GM21390 (cell line): ENCODE results near the gene FOXL1.

ENCODE experiments used
- ATAC-seq: cut with Tn5 transposase; IDR thresholded peaks from one replicate; pipeline ENCODE4 v1.9.1; 2021; ENCODE audit not compliant: unreplicated experiment

The FOXL1 gene

GRCh38 chr16:86567701-86568581, 10.4 kb upstream of the FOXL1 start:
- ATAC-seq: no peak

DNA sequence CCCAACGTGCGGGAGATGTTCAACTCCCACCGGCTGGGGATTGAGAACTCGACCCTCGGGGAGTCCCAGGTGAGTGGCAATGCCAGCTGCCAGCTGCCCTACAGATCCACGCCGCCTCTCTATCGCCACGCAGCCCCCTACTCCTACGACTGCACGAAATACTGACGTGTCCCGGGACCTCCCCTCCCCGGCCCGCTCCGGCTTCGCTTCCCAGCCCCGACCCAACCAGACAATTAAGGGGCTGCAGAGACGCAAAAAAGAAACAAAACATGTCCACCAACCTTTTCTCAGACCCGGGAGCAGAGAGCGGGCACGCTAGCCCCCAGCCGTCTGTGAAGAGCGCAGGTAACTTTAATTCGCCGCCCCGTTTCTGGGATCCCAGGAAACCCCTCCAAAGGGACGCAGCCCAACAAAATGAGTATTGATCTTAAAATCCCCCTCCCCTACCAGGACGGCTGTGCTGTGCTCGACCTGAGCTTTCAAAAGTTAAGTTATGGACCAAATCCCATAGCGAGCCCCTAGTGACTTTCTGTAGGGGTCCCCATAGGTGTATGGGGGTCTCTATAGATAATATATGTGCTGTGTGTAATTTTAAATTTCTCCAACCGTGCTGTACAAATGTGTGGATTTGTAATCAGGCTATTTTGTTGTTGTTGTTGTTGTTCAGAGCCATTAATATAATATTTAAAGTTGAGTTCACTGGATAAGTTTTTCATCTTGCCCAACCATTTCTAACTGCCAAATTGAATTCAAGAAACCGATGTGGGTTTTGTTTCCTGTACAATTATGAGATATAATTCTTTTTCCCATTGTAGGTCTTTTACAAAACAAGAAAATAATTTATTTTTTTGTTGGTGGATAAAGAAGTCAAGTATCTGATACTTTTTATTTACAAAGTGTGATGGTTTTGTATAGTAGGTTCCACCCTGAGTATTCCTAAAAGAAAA, 9.4 kb upstream of the FOXL1 start:
- ATAC-seq: no peak

- ATAC-seq: no peak
Observed at GRCh38 chr16:86569701-86570447, 8.5 kb upstream of the FOXL1 start.

DNA sequence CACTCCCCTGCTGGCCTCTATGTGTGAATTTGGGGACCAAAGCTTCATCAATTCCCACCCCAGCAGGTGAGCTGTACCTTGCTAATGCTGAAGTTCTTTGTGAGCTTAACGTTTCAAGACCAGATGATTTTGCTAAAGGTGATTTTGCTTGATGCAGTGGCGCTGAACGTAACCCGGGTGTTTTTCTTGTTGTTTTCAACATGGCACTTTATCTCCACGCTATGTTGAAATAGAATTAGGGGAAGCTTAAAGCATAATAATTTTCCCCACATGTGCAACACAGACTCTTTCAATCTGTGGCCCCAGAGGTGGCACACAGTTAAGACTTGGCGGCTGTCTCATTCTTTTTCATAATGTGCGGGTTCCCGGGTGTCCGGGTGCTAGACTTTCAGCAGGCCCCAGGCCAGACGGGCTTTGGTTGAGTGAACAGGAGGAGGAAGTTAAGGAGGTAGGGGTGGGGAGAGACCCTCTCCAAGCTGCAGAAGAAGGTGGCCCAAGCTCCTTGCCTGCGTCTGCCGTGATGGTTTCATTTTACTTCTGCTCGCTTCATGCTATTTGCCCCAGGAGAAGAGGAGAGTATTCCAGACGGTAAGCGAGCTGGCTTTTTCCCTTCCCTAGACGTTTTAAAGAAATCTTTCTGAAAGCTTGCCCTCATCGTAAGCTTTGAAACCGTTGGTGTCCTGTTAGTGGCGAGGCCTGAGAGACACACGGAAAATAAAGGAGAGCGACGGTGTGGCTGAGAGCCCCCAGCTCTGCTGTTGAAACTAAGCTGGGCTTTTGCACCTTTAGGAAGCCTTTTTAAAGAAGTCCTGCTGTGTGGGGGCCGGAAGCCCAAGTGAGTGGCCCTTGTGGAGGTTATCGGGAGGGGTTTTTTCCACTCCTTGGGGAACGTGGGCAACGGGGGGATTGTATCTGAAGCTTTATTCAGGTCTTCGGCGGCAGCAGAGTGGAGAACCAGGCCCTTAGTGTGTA, 7.5 kb upstream of the FOXL1 start:
- no peak for ATAC-seq

DNA sequence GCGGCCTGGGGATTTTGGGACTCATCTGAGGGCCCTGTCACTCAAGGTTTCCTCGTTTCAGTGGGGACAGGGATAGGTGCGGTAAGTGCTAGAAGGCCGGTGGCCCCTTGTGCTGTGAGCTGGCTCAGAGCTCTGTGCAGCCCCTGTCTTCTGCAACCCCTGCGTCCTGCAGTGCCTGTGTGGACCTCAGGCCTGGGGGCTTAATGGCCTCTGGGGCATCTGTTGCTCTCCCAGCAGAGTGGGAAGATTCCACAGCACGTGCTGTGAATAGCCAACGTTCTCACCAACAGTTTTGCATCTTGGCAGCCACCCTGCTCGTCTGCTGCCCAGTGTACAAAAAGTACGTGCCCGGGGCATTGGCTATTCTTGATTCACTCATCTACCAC, 6.8 kb upstream of the FOXL1 start:
- ATAC-seq: no peak

DNA sequence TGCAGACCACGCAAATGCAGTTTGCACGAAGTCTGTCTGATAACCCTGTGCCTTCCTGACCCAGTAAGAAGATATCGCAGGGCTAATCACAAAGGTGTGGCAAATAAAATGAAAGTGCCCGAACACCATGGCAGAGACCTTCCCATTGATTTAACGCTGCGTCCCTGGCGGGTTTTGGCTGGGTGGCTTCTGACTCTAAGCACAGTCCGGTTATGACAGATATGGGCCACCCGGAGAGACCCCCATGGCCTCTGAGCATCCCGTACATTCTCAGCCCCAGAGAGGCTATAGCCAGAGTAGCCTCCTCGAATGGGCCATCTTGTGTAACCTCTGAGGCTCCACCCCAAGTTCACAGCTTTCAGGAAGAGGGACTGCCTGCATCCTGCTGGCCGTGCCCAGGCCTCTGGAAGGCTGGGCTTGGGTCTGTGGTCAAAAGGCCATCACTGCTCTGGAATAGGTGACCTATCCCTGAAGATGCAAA, 6.3 kb upstream of the FOXL1 start:
- no peak for ATAC-seq

GRCh38 chr16:86572606-86573005, 5.7 kb upstream of the FOXL1 start:
- ATAC-seq: no peak

DNA sequence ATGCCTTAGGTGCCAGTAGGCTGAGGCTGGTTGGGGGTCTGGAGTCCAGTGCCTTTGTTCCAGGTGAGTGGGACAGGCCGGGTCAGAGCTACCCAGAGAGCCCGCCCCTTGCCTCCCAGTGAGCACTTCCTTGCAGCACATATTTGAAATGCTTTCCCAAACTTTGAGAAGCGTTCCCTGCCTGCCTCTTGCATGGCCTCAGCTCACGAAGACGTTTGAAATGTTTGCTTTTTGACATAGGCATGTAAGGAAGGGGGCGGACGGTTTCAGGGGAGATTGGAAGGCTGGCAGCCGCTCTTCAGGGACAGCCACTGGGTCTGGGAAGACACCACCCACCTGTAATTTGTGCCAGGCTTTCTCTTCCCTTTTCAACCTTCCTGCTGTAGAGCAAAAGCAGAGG, 5.1 kb upstream of the FOXL1 start:
- ATAC-seq: no peak

GRCh38 chr16:86573646-86574508, 4.5 kb upstream of the FOXL1 start:
- ATAC-seq: no peak

GRCh38 chr16:86574646-86575045, 3.7 kb upstream of the FOXL1 start:
- no peak for ATAC-seq

GRCh38 chr16:86575095-86575685, 3.2 kb upstream of the FOXL1 start:
- no peak for ATAC-seq

DNA sequence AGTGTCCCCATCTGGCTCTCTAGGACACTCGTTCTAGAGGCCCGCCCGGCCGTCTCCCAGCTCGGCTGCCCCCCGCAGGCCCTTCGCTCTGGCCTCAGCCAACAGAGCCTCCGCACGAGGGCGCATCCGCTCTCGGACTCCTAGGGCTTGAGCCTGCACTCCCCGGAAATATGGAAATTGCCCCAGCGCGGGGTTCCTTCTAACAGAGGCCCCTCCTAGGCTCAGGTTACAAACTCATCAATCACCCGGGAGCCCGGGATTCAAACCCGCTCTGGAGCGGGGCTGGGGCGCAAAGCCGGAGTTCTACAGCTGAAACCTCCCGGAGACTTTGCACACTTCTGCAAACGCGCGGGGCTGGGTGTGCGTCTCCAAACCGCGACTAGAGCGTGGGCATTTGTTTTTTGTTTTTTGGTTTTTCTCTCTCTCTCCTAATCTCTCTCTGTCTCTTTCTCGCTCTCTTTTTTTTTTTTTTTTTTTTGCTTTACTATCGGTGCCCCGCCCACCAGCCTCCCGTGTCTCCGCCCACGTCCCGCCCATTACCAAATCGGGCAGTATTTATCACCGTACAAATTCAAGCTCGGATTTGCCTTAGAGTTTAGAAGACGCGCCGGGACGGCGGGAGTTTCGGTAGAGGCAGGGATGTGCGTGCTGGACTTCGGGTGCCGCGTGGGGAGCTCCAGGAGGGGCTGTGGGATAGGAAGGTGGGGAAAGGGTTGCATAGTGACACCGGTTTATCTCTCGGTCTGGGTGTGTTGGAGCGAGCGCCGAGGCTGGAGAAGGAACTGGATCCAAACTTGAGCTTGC, 2.4 kb upstream of the FOXL1 start:
- ATAC-seq: no peak

GRCh38 chr16:86576591-86577313, 1.6 kb upstream of the FOXL1 start:
- ATAC-seq: no peak

DNA sequence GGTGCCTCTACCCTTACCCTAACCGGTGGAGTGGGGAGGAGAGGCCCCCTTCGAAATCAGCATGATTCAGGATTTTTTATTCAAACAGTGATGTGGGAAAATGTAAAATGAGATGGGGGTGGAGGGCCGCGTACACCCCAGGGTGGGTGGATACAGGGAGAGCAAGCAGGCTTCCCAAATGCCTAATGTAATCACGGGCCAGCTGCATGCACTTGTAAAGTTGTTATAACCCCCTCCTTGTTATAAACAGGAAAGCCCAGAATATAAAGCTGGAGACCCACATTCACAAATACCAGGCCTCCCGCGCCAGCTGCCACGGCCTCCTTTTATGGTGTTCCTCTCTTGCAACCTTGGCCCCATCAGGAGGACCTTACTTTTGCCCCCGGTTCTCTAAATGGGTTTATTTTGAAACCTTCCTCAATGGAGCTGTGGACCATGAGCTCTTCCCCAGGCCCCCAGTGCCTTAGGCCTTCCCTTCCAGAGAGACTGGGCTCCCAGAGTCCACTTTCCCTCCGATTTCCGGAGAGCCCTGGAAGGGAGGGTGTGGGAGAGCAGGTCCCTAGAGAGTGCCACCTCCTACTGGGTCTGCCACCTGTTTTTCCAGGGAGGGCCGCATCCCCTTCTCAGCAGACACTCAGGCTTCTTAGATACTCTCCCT, 906 bp upstream of the FOXL1 start:
- no peak for ATAC-seq

GRCh38 chr16:86578611-86579267, 390 bp downstream of the FOXL1 start:
- no peak for ATAC-seq
